ENCODE data around the gene CARHSP1.

GRCh38 chr16:8868416-8869211, at the start of gene CARHSP1:
- no peak for TF ChIP-seq EZH2 (IDR thresholded peaks at IDR 0.05; ENCODE audit: borderline replicate concordance, low read length)
- no peak for TF ChIP-seq CTCF (IDR thresholded peaks at IDR 0.05; ENCODE audit: low read length)

All from OCI-LY1 (cell line).